Mucosa of rectum (tissue), 2 donors: ENCODE measurements around the gene UBE2H.
"Not testable (repeated sequence)": the region's sequence is repeated elsewhere in the genome, so short reads cannot be mapped to it uniquely, and the experiment has no call there.

Source experiments
- H3K27ac ChIP-seq, 2 donors: one replicate each; pipeline ENCODE4 v1.7.0; 2013; ENCODE audit warnings: inconsistent platforms in 2 of 2, low read depth in 2 of 2, low read length in 2 of 2
- H3K27me3 ChIP-seq, 2 donors: one replicate each; pipeline ENCODE4 v1.7.0; 2013; ENCODE audit warnings: low read length in 2 of 2; ENCODE audit not compliant: control insufficient read depth in 2 of 2, insufficient read depth in 2 of 2
- H3K36me3 ChIP-seq, 2 donors: one replicate each; pipeline ENCODE4 v1.7.0; 2013; ENCODE audit warnings: low read length in 2 of 2; ENCODE audit not compliant: control insufficient read depth in 2 of 2, insufficient read depth in 2 of 2
- H3K4me1 ChIP-seq, 2 donors: one replicate each; pipeline ENCODE4 v1.7.0; 2013; ENCODE audit warnings: low read length in 2 of 2, mild to moderate bottlenecking in 1 of 2; ENCODE audit not compliant: control insufficient read depth in 2 of 2, insufficient read depth in 2 of 2
- H3K4me3 ChIP-seq, 2 donors: one replicate each; pipeline ENCODE4 v1.7.0; 2013; ENCODE audit warnings: low read length in 2 of 2
- H3K9ac ChIP-seq, 2 donors: one replicate each; pipeline ENCODE4 v1.7.0; 2013; ENCODE audit warnings: low read length in 2 of 2, low read depth in 1 of 2, mild to moderate bottlenecking in 1 of 2
- H3K9me3 ChIP-seq, 2 donors: one replicate each; pipeline ENCODE4 v1.7.0; 2013; ENCODE audit warnings: low read length in 2 of 2; ENCODE audit not compliant: control insufficient read depth in 2 of 2
- donor health status: healthy.
- donor health status: Normal muscosa, but diverticular disease.

The UBE2H gene

DNA sequence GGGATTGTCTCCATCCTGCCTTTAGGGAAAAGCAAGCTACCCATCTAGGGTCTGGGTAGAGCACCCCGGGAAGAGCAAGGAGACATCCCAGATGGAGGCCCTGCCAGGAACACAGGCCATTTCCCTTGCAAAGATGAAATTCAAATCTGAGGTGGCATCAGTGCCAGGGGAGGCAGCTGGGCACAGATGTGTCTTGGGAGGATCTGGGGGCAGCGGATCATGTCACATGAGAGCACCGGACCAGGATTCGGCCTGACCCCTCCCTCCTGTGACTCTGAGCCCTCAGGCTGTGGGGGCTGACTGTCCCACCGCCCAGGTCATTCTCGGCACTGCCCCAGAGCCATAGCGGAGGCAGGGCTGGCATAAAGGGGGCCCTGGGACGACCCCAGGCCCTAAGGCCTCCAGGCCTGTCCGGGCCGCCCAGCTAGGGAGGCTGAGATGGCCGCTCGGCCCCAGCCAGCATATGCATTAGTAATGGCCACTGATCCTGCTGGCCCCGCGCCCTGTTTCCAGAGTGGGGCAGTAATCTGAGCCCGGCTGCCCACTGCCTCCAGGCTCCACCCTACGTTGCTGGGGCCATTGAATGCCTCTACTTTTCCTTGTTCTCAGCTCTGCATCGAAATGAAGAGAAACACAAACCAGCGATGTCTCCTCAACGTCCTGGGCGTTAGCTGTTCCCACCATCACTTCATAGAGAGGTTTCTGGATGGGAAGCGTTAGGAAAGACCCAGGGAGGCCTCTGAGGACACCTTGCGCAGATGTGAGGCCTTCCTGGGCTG, 148.5 kb downstream of the UBE2H start:
- no peak overlapping the region for H3K27ac ChIP-seq
- H3K4me3 ChIP-seq, result no peak overlapping the region
- H3K4me1 ChIP-seq, result no peaks in the 10 kb centered on the region
- H3K9me3 ChIP-seq, result no peaks in the 10 kb centered on the region
- H3K27me3 ChIP-seq, result peaks cover 0 to 3% of the 10 kb centered on the region in 2 donors
- H3K9ac ChIP-seq, result no peak overlapping the region
- no peaks in the 10 kb centered on the region for H3K36me3 ChIP-seq

DNA sequence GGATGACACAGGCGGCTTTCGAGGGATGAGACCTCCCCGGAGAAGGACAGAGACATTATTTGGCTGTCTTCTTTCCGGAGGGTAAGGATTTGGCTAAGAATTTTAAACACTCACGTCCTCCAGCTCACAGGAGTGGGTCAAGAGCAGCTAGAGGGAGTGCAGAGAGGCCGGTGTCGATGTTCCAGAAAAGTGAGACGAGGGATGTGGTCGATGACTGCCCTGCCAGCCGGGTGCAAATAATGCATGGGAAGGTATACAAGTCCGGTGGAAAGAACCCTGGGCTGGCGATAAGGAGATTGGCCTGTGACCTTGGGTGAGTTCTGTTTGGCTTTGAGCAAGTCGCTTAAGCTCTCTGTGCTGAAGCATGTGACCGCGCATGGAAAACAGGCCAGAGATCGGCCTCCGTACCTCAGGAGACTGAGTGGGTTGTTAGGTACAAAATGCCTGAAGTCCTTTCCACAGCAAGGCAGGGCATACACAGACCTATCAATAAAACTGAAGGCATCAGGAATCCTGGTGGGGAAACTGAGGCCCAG, 149.1 kb downstream of the UBE2H start:
- H3K9ac ChIP-seq, result no peak overlapping the region
- H3K27me3 ChIP-seq, result peaks cover 0 to 3% of the 10 kb centered on the region in 2 donors
- no peaks in the 10 kb centered on the region for H3K4me1 ChIP-seq
- H3K36me3 ChIP-seq, result no peaks in the 10 kb centered on the region
- no peak overlapping the region for H3K27ac ChIP-seq
- no peak overlapping the region for H3K4me3 ChIP-seq
- H3K9me3 ChIP-seq, result no peaks in the 10 kb centered on the region

DNA sequence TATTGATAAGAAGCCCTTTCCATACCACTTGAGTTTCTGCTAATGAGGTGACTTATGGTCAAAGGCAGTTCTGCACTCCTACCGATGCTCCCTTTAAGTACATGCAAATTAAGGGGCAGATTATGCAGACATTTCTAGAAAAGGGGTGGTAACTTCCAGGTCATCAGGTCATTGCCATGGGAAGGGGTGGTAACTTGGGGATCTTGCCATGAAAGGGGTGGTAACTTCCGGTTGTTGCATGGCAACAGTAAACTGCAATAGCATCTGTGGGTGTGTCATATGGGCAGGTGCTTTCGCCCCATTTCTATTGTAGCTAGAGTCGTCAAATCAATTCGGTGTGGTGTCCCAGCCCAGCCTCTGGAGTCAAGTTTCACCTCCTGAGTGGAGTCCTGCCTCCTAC, 150.9 kb downstream of the UBE2H start:
- H3K4me3 ChIP-seq, result no peak overlapping the region
- no peak overlapping the region for H3K27ac ChIP-seq
- no peak overlapping the region for H3K9ac ChIP-seq
- H3K9me3 ChIP-seq, result no peaks in the 10 kb centered on the region
- H3K36me3 ChIP-seq, result no peaks in the 10 kb centered on the region
- H3K27me3 ChIP-seq, result peaks cover 0 to 3% of the 10 kb centered on the region in 2 donors
- no peaks in the 10 kb centered on the region for H3K4me1 ChIP-seq

DNA sequence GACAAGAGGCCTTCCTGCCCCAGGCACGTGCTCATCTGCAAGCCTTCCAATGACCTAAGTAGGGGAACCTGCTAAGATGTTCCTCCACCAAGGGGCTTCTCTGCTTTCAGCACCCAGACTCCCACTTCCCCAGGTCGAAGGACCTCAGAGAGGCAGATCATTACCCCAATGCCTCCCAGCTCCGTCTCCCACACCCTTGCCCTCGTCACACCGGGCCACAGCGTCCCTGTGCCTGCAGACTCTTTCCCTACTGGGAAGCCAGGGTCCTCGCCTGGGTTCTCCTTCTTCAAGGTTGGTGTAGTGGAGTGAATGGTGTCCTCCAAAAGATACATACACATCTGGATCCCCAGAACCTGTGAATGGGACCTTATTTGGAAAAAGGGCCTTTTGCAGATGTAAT, 151.9 kb downstream of the UBE2H start:
- Histone ChIP-seq H3K9me3 (no peaks in the 10 kb centered on the region), H3K27ac (no peak overlapping the region), H3K27me3 (peaks cover 0 to 3% of the 10 kb centered on the region in 2 donors), H3K4me1 (no peaks in the 10 kb centered on the region), H3K4me3 (no peak overlapping the region), H3K36me3 (no peaks in the 10 kb centered on the region), H3K9ac (no peak overlapping the region)

DNA sequence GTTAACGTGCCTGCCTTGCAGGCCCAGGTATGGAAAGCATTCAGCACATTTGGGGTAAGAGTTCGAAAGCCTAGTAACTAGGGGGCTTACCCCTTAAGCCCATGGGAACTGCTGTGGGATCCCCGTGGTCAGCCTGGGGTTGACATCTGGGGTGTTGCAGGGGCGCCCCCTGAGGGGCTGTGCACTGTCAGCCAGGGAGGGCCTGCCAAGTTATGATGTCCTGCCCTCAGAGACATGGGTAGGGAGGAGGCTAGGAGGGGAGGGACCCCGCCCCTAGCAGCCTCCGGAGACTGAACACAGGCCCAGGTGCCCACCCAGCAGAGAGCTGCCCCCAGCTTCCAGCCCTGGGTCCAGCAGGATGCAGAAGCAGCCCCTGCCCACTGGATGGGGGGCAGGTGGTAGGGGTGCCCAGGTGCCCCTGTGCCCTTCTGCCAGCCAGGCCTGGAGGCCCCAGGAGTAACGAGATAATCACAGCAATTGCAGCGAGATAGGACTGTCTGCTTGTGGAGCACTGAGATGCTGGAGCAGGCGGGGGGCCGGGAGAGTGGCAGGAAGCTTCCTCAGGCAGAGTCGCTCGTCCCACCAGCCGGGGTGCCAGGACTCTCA, 153.3 kb downstream of the UBE2H start:
- Histone ChIP-seq H3K27ac (no peak overlapping the region), H3K9me3 (no peaks in the 10 kb centered on the region), H3K4me1 (no peaks in the 10 kb centered on the region), H3K27me3 (peaks cover 0 to 3% of the 10 kb centered on the region in 2 donors), H3K36me3 (no peaks in the 10 kb centered on the region), H3K4me3 (no peak overlapping the region), H3K9ac (no peak overlapping the region)

DNA sequence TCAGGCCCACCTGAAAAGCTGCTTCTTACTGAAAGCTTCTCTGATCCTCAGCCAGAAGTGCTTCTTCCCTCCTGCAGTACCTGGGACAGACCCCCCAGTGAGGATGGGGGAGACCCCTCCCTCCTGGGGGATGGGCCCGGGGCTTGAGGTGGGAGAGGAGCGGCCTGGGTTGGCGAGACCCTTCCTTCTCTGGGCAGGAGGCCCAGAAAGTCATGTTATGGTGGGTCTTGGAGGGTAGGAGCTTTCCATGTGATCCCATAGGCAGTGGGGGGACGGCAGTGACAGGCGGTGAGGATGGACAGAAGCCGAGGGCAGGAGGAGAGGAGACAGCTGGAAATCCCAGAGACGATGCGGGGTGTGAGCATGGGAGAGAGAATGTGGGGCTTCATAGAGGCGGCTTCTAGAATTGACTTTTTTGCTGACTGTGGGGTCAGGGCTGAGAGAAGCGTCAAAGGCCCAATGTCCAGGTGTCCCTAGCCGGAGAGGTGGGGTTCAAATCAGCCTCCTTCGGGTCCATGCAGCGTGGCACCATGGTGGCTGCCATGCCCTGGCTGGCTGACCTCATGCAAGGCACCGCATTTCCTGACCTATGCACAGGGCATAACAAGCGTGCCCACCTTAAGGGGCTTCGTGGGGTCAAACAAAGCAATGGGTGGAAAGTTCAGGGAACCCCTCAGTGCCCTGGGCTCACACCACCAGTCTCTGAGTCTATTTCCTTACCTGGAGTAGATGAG, 154.0 kb downstream of the UBE2H start:
- H3K36me3 ChIP-seq, result no peaks in the 10 kb centered on the region
- no peaks in the 10 kb centered on the region for H3K4me1 ChIP-seq
- H3K4me3 ChIP-seq, result no peak overlapping the region
- H3K9ac ChIP-seq, result no peak overlapping the region
- H3K9me3 ChIP-seq, result no peaks in the 10 kb centered on the region
- H3K27me3 ChIP-seq, result peaks cover 0 to 3% of the 10 kb centered on the region in 2 donors
- no peak overlapping the region for H3K27ac ChIP-seq

DNA sequence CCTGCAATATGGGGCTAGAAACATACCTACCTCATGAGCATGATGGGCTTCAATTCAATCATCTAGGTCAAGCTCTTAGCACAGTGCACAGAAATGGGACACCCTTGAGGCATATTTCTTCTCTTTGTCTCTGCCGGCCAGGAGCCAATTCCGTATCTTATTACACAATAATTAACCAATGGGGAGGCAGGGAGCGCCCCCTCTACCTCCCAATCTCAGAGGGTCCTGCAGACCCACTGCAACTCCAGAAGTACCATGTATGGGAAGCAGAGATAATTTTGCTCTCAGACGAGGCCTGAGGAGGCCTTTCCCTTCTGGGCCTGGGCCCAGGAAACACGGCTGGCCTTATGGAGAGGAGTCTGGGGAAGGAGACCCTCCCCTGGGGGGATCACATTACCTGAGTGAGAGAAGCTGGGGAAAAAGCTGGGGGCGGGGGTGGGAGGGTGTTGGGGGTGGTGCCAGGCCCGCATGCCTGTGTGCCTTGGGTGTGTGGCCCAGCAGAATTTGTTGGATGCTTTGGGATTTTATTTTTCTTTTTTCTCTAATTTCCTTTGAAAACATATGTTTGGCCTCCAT, 155.5 kb downstream of the UBE2H start:
- Histone ChIP-seq H3K27ac (no peak overlapping the region), H3K9ac (no peak overlapping the region), H3K27me3 (no peaks in the 10 kb centered on the region), H3K36me3 (no peaks in the 10 kb centered on the region), H3K4me3 (no peak overlapping the region), H3K4me1 (no peaks in the 10 kb centered on the region), H3K9me3 (no peaks in the 10 kb centered on the region)

DNA sequence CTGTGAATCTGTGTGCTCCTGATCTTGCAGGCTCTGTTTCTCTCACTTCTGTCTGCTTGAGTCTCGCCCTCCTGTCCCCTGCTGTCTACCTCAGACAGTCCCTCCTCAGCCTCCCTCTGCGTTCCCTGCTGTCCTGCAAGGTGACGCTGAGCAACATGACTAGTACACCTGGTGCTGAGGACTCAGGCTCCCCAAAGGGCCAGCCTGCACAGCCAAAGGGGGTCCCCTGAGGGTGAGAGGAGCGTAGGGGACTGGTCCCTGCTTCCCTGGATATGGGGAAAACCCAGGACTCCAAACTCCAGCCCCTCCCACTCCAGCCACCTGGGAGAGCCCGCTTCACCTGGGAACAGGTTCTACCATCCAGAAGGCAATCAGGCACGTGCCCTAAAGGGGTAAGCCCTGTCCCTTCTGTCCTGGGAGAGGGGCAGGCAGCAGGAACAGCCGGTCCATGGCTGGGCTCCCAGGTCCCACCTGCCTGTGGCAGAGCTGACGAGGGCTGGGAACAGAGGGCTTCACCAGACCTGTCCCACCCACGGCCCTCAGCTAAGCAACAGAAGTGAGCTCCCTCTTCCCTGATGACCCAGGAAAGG, 156.5 kb downstream of the UBE2H start:
- H3K36me3 ChIP-seq, result no peaks in the 10 kb centered on the region
- H3K9me3 ChIP-seq, result no peaks in the 10 kb centered on the region
- no peak overlapping the region for H3K4me3 ChIP-seq
- H3K27ac ChIP-seq, result no peak overlapping the region
- no peaks in the 10 kb centered on the region for H3K27me3 ChIP-seq
- no peaks in the 10 kb centered on the region for H3K4me1 ChIP-seq
- H3K9ac ChIP-seq, result no peak overlapping the region

DNA sequence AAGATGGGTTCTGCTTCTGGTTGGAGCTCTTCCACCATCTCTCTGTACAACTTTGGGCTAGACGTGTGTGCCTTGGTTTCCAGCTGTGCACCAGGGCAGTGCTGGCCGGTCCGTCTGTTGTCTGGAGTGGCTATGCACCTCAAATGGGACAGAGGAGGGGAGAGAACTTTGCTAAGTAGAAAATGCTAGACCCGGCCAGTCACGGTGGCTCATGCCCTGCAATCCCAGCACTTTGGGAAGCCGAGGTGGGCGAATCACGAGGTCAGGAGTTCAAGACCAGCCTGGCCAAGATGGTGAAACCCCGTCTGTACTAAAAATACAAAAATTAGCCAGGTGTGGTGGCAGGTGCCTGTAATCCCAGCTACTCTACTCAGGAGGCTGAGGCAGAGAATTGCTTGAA, 158.3 kb downstream of the UBE2H start:
- not testable (repeated sequence) for H3K9me3 ChIP-seq, H3K27me3 ChIP-seq

More for the DNA sequence above, 158.3 kb downstream of the UBE2H start:
- H3K27ac ChIP-seq, H3K4me3 ChIP-seq, H3K9ac ChIP-seq, H3K4me1 ChIP-seq, H3K36me3 ChIP-seq: not testable (repeated sequence)
